ENCODE measurements around the gene SLC26A11. TPM values are rescaled to one million over a fixed set of nuclear protein-coding genes. Genes with fewer than 3 reads are reported as not detected.

The SLC26A11 gene
- total RNA-seq, 4 donors from 2014 or later, result 13.2 to 24.7 (median 17.0) TPM

- Histone ChIP-seq H3K27me3 (no peaks in the 10 kb centered on the region), H3K27ac (no peak overlapping the region)
- 89 to 91% methylated on average over 9 to 11 of the region's 11 CpGs for WGBS, 2 donors (ENCODE audit: low coverage in 1 of 2)
These were observed 3.7 kb downstream of the SLC26A11 start for GRCh38 chr17:80223838-80224497.

DNA sequence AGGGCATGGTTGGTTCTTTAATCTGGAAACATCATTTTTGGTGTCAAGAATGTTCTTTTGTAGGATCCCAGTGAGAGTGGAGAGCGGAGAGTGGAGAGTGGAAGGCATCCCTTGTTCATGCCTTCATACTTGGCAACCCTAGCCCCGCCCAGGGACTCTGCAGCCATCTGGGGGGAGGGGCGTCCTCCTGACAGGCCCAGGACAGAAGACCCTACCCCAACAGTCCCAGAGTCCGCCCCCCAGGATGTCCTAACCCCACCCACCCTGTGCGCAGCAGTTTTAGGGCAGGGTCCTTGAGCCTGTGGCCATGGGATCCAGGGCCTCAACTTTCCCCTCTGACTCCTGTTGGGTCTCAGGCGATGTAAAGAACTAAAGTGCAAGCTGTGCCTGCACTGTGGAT, 4.5 kb downstream of the SLC26A11 start:
- intact Hi-C loops (cut with DNase I; ENCODE audit: low total_unique reads), result no loop called here
- 88 to 100% methylated on average over 1 to 6 of the region's 6 CpGs for WGBS, 2 donors (ENCODE audit: low coverage in 1 of 2)

More at GRCh38 chr17:80223838-80224497, 3.7 kb downstream of the SLC26A11 start:
- in situ Hi-C loops (cut with MboI; ENCODE audit: low pct_ligation_motif_present in 1 of 4, low pct_unique_long_range_greater_than_20kb in 1 of 4, low sequenced_read_pairs in 3 of 4), result no loop called here
- intact Hi-C loops (cut with DNase I; ENCODE audit: low total_unique reads), result no loop called here
- H3K4me1 ChIP-seq, result peaks cover 0 to 21% (median 16%) of the 10 kb centered on the region in 4 donors
- H3K4me3 ChIP-seq, result no peak overlapping the region
- no peaks in the 10 kb centered on the region for H3K36me3 ChIP-seq
- H3K9me3 ChIP-seq, result no peaks in the 10 kb centered on the region
- TF ChIP-seq POLR2AphosphoS5 (IDR thresholded peaks at IDR 0.05) (no peak), EP300 (IDR thresholded peaks at IDR 0.05; ENCODE audit: low read depth) (no peak), POLR2A (IDR thresholded peaks at IDR 0.05) (no peak)
- TF ChIP-seq, protein P1, sequence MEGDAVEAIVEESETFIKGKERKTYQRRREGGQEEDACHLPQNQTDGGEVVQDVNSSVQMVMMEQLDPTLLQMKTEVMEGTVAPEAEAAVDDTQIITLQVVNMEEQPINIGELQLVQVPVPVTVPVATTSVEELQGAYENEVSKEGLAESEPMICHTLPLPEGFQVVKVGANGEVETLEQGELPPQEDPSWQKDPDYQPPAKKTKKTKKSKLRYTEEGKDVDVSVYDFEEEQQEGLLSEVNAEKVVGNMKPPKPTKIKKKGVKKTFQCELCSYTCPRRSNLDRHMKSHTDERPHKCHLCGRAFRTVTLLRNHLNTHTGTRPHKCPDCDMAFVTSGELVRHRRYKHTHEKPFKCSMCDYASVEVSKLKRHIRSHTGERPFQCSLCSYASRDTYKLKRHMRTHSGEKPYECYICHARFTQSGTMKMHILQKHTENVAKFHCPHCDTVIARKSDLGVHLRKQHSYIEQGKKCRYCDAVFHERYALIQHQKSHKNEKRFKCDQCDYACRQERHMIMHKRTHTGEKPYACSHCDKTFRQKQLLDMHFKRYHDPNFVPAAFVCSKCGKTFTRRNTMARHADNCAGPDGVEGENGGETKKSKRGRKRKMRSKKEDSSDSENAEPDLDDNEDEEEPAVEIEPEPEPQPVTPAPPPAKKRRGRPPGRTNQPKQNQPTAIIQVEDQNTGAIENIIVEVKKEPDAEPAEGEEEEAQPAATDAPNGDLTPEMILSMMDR (IDR thresholded peaks at IDR 0.05), result no peak
- DNase-seq, result no peak

GRCh38 chr17:80225230-80225629, 5.0 kb downstream of the SLC26A11 start:
- H3K4me3 ChIP-seq, result no peak overlapping the region
- no peaks in the 10 kb centered on the region for H3K36me3 ChIP-seq
- TF ChIP-seq, protein P1 (IDR thresholded peaks at IDR 0.05), result no peak
- no peak for TF ChIP-seq POLR2A (IDR thresholded peaks at IDR 0.05)
- no peak for TF ChIP-seq EP300 (IDR thresholded peaks at IDR 0.05; ENCODE audit: low read depth)
- TF ChIP-seq POLR2AphosphoS5 (IDR thresholded peaks at IDR 0.05), result no peak
- no peaks in the 10 kb centered on the region for H3K9me3 ChIP-seq
- H3K27me3 ChIP-seq, result no peaks in the 10 kb centered on the region
- WGBS, 2 donors (ENCODE audit: low coverage in 1 of 2), result 81% methylated on average over 6 of the region's 6 CpGs; no CpG with 5 or more reads in 1 of the 2 donors
- intact Hi-C loops (cut with DNase I; ENCODE audit: low total_unique reads), result no loop called here
- H3K27ac ChIP-seq, result no peak overlapping the region
- DNase-seq, result no peak
- in situ Hi-C loops (cut with MboI; ENCODE audit: low pct_ligation_motif_present in 1 of 4, low pct_unique_long_range_greater_than_20kb in 1 of 4, low sequenced_read_pairs in 3 of 4), result loop anchor here in 1 of 4 donors (25.0 kb wide), 1 partner anchor 138 kb away; no protein-coding TSS in a partner anchor
- peaks cover 0 to 11% (median 10%) of the 10 kb centered on the region in 4 donors for H3K4me1 ChIP-seq

More for the DNA sequence above, 4.5 kb downstream of the SLC26A11 start:
- in situ Hi-C loops (cut with MboI; ENCODE audit: low pct_ligation_motif_present in 1 of 4, low pct_unique_long_range_greater_than_20kb in 1 of 4, low sequenced_read_pairs in 3 of 4), result loop anchor here in 1 of 4 donors (25.0 kb wide), 1 partner anchor 137 kb away; no protein-coding TSS in a partner anchor
- no peak for TF ChIP-seq POLR2A (IDR thresholded peaks at IDR 0.05)
- TF ChIP-seq, protein P1 (IDR thresholded peaks at IDR 0.05), result no peak
- TF ChIP-seq EP300 (IDR thresholded peaks at IDR 0.05; ENCODE audit: low read depth), result no peak
- TF ChIP-seq POLR2AphosphoS5 (IDR thresholded peaks at IDR 0.05), result no peak
- Histone ChIP-seq H3K27ac (no peak overlapping the region), H3K36me3 (no peaks in the 10 kb centered on the region), H3K27me3 (no peaks in the 10 kb centered on the region), H3K4me3 (no peak overlapping the region), H3K4me1 (peaks cover 0 to 14% (median 10%) of the 10 kb centered on the region in 4 donors), H3K9me3 (no peaks in the 10 kb centered on the region)
- DNase-seq, result no peak

GRCh38 chr17:80227156-80227555, 6.9 kb downstream of the SLC26A11 start:
- intact Hi-C loops (cut with DNase I; ENCODE audit: low total_unique reads), result no loop called here
- Histone ChIP-seq H3K27me3 (no peaks in the 10 kb centered on the region), H3K4me3 (no peak overlapping the region), H3K27ac (no peak overlapping the region), H3K4me1 (no peaks in the 10 kb centered on the region), H3K36me3 (peaks cover 0 to 7% (median 0%) of the 10 kb centered on the region in 4 donors), H3K9me3 (peaks cover 2 to 7% of the 10 kb centered on the region in 2 donors)
- no peak for TF ChIP-seq EP300 (IDR thresholded peaks at IDR 0.05; ENCODE audit: low read depth)
- TF ChIP-seq POLR2AphosphoS5 (IDR thresholded peaks at IDR 0.05), result no peak
- TF ChIP-seq POLR2A (IDR thresholded peaks at IDR 0.05), result no peak
- TF ChIP-seq, protein P1 (IDR thresholded peaks at IDR 0.05), result no peak
- DNase-seq, result no peak
- in situ Hi-C loops (cut with MboI; ENCODE audit: low pct_ligation_motif_present in 1 of 4, low pct_unique_long_range_greater_than_20kb in 1 of 4, low sequenced_read_pairs in 3 of 4), result loop anchor here in 1 of 4 donors (25.0 kb wide), 1 partner anchor 140 kb away; no protein-coding TSS in a partner anchor
- 93% methylated on average over 4 of the region's 4 CpGs; no CpG with 5 or more reads in 1 of the 2 donors for WGBS, 2 donors (ENCODE audit: low coverage in 1 of 2)

Data from transverse colon (tissue), 4 donors.